Measurements from ENCODE around the gene CATSPERE.

CATSPERE gene

DNA sequence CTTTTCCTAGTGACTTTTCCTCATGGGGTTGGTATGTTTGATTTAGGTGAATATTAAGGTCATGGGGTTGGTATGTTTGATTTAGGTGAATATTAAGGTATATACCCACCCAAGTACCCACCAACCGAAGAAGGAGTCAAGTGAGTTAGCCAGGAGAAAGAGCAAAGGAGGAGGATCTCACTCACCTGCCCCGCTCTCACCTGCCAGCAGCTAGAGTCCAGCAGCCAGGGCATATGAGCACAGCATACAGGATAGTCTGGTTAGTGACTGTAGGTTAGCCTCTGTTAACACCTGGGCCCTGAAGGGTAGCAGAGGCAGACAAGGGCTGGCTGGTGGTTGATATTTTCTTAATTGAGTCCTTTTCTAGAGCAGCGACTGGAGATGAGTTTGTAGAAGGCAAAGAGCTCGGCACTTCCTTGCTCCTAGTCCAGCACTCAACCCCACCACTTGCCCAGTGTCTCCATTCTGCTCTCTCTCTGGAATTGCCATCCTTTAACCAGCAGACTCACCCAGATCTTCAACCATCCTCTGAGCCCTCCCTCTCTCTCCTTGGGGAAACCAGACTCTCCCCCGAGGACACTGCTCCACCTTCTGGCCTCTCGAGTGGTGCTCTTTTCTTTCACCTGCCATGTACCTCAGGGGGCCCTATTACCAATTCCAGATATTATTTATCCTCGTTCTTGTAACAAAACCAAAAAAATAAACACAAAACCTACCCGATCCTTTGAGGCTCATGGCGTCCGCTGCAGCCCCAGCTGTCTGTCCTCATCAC lies 175.6 kb downstream of the CATSPERE start (continued):
- no peak for TF ChIP-seq PPARA (CRISPR knock-in tag; IDR thresholded peaks at IDR 0.05; ENCODE audit: borderline replicate concordance)
- TF ChIP-seq ZNF565 (CRISPR knock-in tag; conservative IDR thresholded peaks at IDR 0.05; ENCODE audit: low read depth): no peak
- TF ChIP-seq ISL1 (CRISPR knock-in tag; IDR thresholded peaks at IDR 0.05): no peak
- TF ChIP-seq GLIS3 (CRISPR knock-in tag; IDR thresholded peaks at IDR 0.05): no peak

DNA sequence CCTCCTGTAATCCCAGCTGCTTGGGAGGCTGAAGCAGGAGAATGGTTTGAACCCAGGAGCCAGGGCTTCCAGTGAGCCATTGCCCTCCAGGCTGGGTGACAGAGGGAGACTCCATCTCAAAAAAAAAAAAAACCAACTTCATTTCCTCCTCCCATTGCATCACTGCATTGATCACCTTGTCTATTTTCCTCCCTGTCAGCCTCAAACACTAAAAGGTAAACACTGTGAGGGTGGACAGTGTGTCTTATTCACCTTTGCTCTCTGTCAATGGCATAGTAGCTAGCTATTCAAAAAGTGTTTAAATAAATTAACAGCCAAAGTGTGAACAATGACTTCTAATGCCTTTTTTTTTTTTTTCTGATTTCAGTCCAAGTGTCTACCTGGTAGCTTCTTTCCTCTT lies 178.5 kb downstream of the CATSPERE start:
- ATAC-seq: no peak
- TF ChIP-seq ZNF8 (CRISPR knock-in tag; IDR thresholded peaks at IDR 0.05) (no peak), OSR1 (CRISPR knock-in tag; IDR thresholded peaks at IDR 0.05) (no peak)

DNA sequence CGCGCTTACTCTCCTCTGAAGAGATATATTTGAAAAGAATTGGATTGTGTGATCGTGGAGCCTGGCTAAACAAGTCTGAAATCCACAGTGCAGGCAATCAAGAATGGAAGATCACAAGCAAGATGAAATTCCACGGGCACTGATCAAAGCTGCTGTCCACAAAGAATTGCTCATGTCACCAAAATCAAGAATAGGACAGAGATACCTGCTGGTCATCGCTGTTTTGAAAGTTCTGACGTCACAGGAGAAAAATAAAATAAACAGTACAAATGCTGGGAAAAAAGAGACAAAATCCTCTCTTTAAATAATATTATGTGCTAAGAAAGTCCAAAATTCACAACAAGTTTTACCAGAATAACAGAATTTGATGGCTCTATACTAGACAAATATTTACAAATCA lies 179.8 kb downstream of the CATSPERE start:
- TF ChIP-seq CSDC2 (CRISPR knock-in tag; IDR thresholded peaks at IDR 0.05): no peak
- no peak for TF ChIP-seq ZNF70 (CRISPR knock-in tag; IDR thresholded peaks at IDR 0.05)
- no peak for TF ChIP-seq ZNF565 (CRISPR knock-in tag; conservative IDR thresholded peaks at IDR 0.05; ENCODE audit: low read depth)
- TF ChIP-seq ARNTL (CRISPR knock-in tag; IDR thresholded peaks at IDR 0.05; ENCODE audit: borderline replicate concordance, low read depth): no peak
- TF ChIP-seq, protein P1, sequence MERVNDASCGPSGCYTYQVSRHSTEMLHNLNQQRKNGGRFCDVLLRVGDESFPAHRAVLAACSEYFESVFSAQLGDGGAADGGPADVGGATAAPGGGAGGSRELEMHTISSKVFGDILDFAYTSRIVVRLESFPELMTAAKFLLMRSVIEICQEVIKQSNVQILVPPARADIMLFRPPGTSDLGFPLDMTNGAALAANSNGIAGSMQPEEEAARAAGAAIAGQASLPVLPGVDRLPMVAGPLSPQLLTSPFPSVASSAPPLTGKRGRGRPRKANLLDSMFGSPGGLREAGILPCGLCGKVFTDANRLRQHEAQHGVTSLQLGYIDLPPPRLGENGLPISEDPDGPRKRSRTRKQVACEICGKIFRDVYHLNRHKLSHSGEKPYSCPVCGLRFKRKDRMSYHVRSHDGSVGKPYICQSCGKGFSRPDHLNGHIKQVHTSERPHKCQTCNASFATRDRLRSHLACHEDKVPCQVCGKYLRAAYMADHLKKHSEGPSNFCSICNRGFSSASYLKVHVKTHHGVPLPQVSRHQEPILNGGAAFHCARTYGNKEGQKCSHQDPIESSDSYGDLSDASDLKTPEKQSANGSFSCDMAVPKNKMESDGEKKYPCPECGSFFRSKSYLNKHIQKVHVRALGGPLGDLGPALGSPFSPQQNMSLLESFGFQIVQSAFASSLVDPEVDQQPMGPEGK (CRISPR knock-in tag; IDR thresholded peaks at IDR 0.05; ENCODE audit: borderline replicate concordance): no peak
- TF ChIP-seq PPARA (CRISPR knock-in tag; IDR thresholded peaks at IDR 0.05; ENCODE audit: borderline replicate concordance): no peak
- TF ChIP-seq OSR1 (CRISPR knock-in tag; IDR thresholded peaks at IDR 0.05): no peak
- no peak for TF ChIP-seq BACH2 (CRISPR knock-in tag; IDR thresholded peaks at IDR 0.05; ENCODE audit: borderline replicate concordance)
- TF ChIP-seq ZFP30 (CRISPR knock-in tag; IDR thresholded peaks at IDR 0.05): no peak

DNA sequence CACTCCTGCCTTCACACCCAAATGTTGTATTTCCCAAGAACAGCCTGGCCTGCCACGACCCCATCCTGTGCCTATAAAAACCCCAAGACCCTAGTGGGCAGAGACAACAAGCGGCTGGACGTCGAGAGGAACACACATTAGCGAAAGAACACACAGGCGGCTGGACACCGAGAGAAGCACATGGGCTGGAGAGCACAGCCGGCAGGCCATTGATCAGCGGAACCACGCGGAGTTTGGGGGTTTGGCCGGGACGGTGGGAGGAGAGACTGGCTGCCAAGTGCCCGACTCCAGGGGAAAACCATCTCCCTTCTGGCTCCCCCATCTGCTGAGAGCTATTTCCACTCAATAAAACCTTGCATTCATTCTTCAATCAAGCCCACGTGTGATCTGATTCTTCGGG lies 181.5 kb downstream of the CATSPERE start:
- ATAC-seq: no peak

More for the DNA sequence above, 179.8 kb downstream of the CATSPERE start:
- ATAC-seq: no peak

More for the DNA sequence above, 181.5 kb downstream of the CATSPERE start:
- TF ChIP-seq SNAI2 (CRISPR knock-in tag; IDR thresholded peaks at IDR 0.05): no peak
- TF ChIP-seq ISL1 (CRISPR knock-in tag; IDR thresholded peaks at IDR 0.05): no peak
- TF ChIP-seq, protein P1 (CRISPR knock-in tag; IDR thresholded peaks at IDR 0.05; ENCODE audit: borderline replicate concordance): no peak
- TF ChIP-seq, protein P2, sequence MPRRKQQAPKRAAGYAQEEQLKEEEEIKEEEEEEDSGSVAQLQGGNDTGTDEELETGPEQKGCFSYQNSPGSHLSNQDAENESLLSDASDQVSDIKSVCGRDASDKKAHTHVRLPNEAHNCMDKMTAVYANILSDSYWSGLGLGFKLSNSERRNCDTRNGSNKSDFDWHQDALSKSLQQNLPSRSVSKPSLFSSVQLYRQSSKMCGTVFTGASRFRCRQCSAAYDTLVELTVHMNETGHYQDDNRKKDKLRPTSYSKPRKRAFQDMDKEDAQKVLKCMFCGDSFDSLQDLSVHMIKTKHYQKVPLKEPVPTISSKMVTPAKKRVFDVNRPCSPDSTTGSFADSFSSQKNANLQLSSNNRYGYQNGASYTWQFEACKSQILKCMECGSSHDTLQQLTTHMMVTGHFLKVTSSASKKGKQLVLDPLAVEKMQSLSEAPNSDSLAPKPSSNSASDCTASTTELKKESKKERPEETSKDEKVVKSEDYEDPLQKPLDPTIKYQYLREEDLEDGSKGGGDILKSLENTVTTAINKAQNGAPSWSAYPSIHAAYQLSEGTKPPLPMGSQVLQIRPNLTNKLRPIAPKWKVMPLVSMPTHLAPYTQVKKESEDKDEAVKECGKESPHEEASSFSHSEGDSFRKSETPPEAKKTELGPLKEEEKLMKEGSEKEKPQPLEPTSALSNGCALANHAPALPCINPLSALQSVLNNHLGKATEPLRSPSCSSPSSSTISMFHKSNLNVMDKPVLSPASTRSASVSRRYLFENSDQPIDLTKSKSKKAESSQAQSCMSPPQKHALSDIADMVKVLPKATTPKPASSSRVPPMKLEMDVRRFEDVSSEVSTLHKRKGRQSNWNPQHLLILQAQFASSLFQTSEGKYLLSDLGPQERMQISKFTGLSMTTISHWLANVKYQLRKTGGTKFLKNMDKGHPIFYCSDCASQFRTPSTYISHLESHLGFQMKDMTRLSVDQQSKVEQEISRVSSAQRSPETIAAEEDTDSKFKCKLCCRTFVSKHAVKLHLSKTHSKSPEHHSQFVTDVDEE (CRISPR knock-in tag; IDR thresholded peaks at IDR 0.05): no peak
- no peak for TF ChIP-seq ESRRG (CRISPR knock-in tag; IDR thresholded peaks at IDR 0.05)
- TF ChIP-seq ZNF70 (CRISPR knock-in tag; IDR thresholded peaks at IDR 0.05): no peak
- TF ChIP-seq, protein P3, sequence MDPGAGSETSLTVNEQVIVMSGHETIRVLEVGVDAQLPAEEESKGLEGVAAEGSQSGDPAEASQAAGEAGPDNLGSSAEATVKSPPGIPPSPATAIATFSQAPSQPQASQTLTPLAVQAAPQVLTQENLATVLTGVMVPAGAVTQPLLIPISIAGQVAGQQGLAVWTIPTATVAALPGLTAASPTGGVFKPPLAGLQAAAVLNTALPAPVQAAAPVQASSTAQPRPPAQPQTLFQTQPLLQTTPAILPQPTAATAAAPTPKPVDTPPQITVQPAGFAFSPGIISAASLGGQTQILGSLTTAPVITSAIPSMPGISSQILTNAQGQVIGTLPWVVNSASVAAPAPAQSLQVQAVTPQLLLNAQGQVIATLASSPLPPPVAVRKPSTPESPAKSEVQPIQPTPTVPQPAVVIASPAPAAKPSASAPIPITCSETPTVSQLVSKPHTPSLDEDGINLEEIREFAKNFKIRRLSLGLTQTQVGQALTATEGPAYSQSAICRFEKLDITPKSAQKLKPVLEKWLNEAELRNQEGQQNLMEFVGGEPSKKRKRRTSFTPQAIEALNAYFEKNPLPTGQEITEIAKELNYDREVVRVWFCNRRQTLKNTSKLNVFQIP (CRISPR knock-in tag; IDR thresholded peaks at IDR 0.05; ENCODE audit: borderline replicate concordance, low read depth): no peak
- TF ChIP-seq TCF4 (CRISPR knock-in tag; IDR thresholded peaks at IDR 0.05; ENCODE audit: borderline replicate concordance): no peak

Data from SK-N-SH treated with all-trans-retinoic acid at 6 μM for 48 hours (cell line).